GM12878 (cell line): Measurements from ENCODE around the gene LCN9.

Experiments
- POLR2AphosphoS5 ChIP-seq: IDR thresholded peaks from 2 replicates; pipeline ENCODE4 v1.6.1; 2011; ENCODE audit warnings: mild to moderate bottlenecking, low read length, inconsistent platforms
- TF ChIP-seq, protein P1 (sequence below), 3 experiments: IDR thresholded peaks in 2 of 3; conservative IDR thresholded peaks in 1 of 3; 2 replicates each; pipeline ENCODE4 v1.5.1; 2011; ENCODE audit warnings: low read depth in 3 of 3, low read length in 3 of 3, mild to moderate bottlenecking in 3 of 3, control low read depth in 2 of 3, moderate library complexity in 2 of 3, inconsistent platforms in 1 of 3, mixed read lengths in 1 of 3; ENCODE audit not compliant: control insufficient read depth in 2 of 3, insufficient read depth in 1 of 3; ENCODE audit errors: extremely low read depth in 1 of 3

- TF ChIP-seq, protein P1, sequence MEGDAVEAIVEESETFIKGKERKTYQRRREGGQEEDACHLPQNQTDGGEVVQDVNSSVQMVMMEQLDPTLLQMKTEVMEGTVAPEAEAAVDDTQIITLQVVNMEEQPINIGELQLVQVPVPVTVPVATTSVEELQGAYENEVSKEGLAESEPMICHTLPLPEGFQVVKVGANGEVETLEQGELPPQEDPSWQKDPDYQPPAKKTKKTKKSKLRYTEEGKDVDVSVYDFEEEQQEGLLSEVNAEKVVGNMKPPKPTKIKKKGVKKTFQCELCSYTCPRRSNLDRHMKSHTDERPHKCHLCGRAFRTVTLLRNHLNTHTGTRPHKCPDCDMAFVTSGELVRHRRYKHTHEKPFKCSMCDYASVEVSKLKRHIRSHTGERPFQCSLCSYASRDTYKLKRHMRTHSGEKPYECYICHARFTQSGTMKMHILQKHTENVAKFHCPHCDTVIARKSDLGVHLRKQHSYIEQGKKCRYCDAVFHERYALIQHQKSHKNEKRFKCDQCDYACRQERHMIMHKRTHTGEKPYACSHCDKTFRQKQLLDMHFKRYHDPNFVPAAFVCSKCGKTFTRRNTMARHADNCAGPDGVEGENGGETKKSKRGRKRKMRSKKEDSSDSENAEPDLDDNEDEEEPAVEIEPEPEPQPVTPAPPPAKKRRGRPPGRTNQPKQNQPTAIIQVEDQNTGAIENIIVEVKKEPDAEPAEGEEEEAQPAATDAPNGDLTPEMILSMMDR (IDR thresholded peaks at IDR 0.05 in 2 of 3, conservative IDR thresholded peaks at IDR 0.05 in 1 of 3; ENCODE audit: control insufficient read depth in 2 of 3, extremely low read depth in 1 of 3, insufficient read depth in 1 of 3, low read depth in 3 of 3, low read length in 3 of 3): no peak
- no peak for TF ChIP-seq POLR2AphosphoS5
Measured at GRCh38 chr9:135673941-135674340, 10.8 kb downstream of the LCN9 start.
